GM12878 (cell line): ENCODE measurements around the gene ZNF385C. TPM values are rescaled to one million over a fixed set of nuclear protein-coding genes. Genes with fewer than 3 reads are reported as not detected.

Source experiments
- ATAC-seq: fragments of 200-7000 bp; cut with Tn5 transposase; 3 replicates; pipeline ENCODE4 v1.9.1; 2020; ENCODE audit warnings: mild to moderate bottlenecking, moderate library complexity
- BruUV-seq: library from RNA; stranded (reverse); fragments of 400-500 nt; replicated peaks from 2 replicates; lab custom pipeline; 2021; lab: Mats Ljungman, UMichigan
- CTCF ChIA-PET: fragments of 300-600 bp; sonication (Branson Sonifier 250); formaldehyde crosslinking; extraction: SDS; loops from one replicate; lab custom pipeline; 2021; ENCODE audit warnings: inconsistent platforms; lab: Yijun Ruan, JAX
- POLR2A ChIA-PET: fragments of 350-600 bp; formaldehyde crosslinking; extraction: SDS; loops from one replicate; lab custom pipeline; 2021; ENCODE audit warnings: inconsistent platforms; lab: Charles Lee
- RAD21 ChIA-PET: fragments of 300-600 bp; sonication (Branson Sonifier 250); formaldehyde crosslinking; loops from one replicate; lab custom pipeline; 2023; ENCODE audit warnings: antibody characterized with exemption; ENCODE audit not compliant: unreplicated experiment; lab: Charles Lee
- SMC1A ChIA-PET: fragments of 300-600 bp; sonication (Branson Sonifier 250); formaldehyde crosslinking; loops from one replicate; lab custom pipeline; 2023; ENCODE audit not compliant: unreplicated experiment, uncharacterized antibody; lab: Charles Lee
- DNase-seq: peaks from one replicate; pipeline ENCODE4 v3.0.0-alpha.2; 2011; ENCODE audit warnings: low read depth, low spot score
- FAIRE-seq: peaks from 3 replicates; lab custom pipeline; 2011; peaks lifted over from hg19 to GRCh38; lab: Jason Lieb, UNC
- H2AFZ ChIP-seq: 2 replicates; pipeline ENCODE4 v1.6.0; 2011; ENCODE audit warnings: low read depth, low read length, control low read depth; ENCODE audit not compliant: control insufficient read depth
- H3K27ac ChIP-seq: 2 replicates; pipeline ENCODE4 v1.5.1; 2011; ENCODE audit warnings: control low read depth; ENCODE audit not compliant: control insufficient read depth, insufficient read depth
- H3K27me3 ChIP-seq, 2 experiments: replicated peaks in 1 of 2; 2 replicates each; pipeline versions ENCODE4 v1.6.0 to v1.6.1; 2011; ENCODE audit warnings: low read length in 1 of 2; ENCODE audit not compliant: control insufficient read depth in 2 of 2, insufficient read depth in 2 of 2
- H3K36me3 ChIP-seq, 2 experiments: 2 replicates each; pipeline ENCODE4 v1.5.1; 2011; ENCODE audit warnings: low read length in 1 of 2; ENCODE audit not compliant: control insufficient read depth in 2 of 2, insufficient read depth in 2 of 2
- H3K4me1 ChIP-seq: 2 replicates; pipeline ENCODE4 v1.6.1; 2011; ENCODE audit warnings: mild to moderate bottlenecking, low read length, moderate library complexity, mixed read lengths; ENCODE audit not compliant: control insufficient read depth, insufficient read depth
- H3K4me2 ChIP-seq: 2 replicates; pipeline ENCODE4 v1.6.0; 2011; ENCODE audit warnings: control low read depth; ENCODE audit not compliant: control insufficient read depth, insufficient read depth
- H3K4me3 ChIP-seq: fragments of 200-600 bp; sonication (generic); 2 replicates; pipeline ENCODE4 v1.5.1; 2016
- H3K79me2 ChIP-seq: 2 replicates; pipeline ENCODE4 v1.6.0; 2011; ENCODE audit warnings: low read length; ENCODE audit not compliant: control insufficient read depth, insufficient read depth
- H3K9ac ChIP-seq: 2 replicates; pipeline ENCODE4 v1.8.0; 2011; ENCODE audit warnings: low read length, control low read depth, mixed read lengths; ENCODE audit not compliant: control insufficient read depth, insufficient read depth
- H3K9me3 ChIP-seq: replicated peaks from 3 replicates; pipeline ENCODE4 v1.5.1; 2011; ENCODE audit warnings: mild to moderate bottlenecking, low read length; ENCODE audit not compliant: control insufficient read depth, insufficient read depth
- H4K20me1 ChIP-seq: 2 replicates; pipeline ENCODE4 v1.6.0; 2011; ENCODE audit not compliant: control insufficient read depth, insufficient read depth
- BACH1 ChIP-seq: fragments of 450-650 bp; IDR thresholded peaks from 2 replicates; pipeline ENCODE4 v1.6.1; 2017; ENCODE audit warnings: mild to moderate bottlenecking, borderline replicate concordance
- CBFB ChIP-seq: IDR thresholded peaks from 2 replicates; pipeline ENCODE4 v1.6.1; 2016; ENCODE audit warnings: antibody characterized with exemption, low read depth
- CBX3 ChIP-seq: fragments of 200-600 bp; sonication (generic); IDR thresholded peaks from 2 replicates; pipeline ENCODE4 v1.6.1; 2016; ENCODE audit warnings: low read depth, borderline replicate concordance
- CBX5 ChIP-seq: sonication (generic); IDR thresholded peaks from 2 replicates; pipeline ENCODE4 v1.6.1; 2016; ENCODE audit warnings: low read depth, moderate library complexity, mild to moderate bottlenecking, inconsistent platforms
- CREB1 ChIP-seq: IDR thresholded peaks from 2 replicates; pipeline ENCODE4 v1.6.1; 2012; ENCODE audit warnings: low read depth, mild to moderate bottlenecking, inconsistent platforms
- FOXK2 ChIP-seq: fragments of 450-650 bp; IDR thresholded peaks from 2 replicates; pipeline ENCODE4 v1.6.1; 2017; ENCODE audit warnings: mild to moderate bottlenecking, moderate library complexity
- HDAC6 ChIP-seq: fragments of 200-600 bp; sonication (generic); IDR thresholded peaks from one replicate; pipeline ENCODE4 v1.8.0; 2017; ENCODE audit warnings: antibody characterized with exemption; ENCODE audit not compliant: unreplicated experiment
- HDGF ChIP-seq: fragments of 450-650 bp; IDR thresholded peaks from 2 replicates; pipeline ENCODE4 v1.6.1; 2016; ENCODE audit warnings: antibody characterized with exemption
- HSF1 ChIP-seq: fragments of 150-350 bp; IDR thresholded peaks from 2 replicates; pipeline ENCODE4 v1.6.1; 2014; ENCODE audit warnings: mild to moderate bottlenecking, low read depth, low read length
- MYC ChIP-seq: IDR thresholded peaks from 2 replicates; pipeline ENCODE4 v1.6.1; 2011; ENCODE audit warnings: mild to moderate bottlenecking, low read length, moderate library complexity, inconsistent platforms; ENCODE audit not compliant: insufficient read depth, insufficient replicate concordance, insufficient read length, severe bottlenecking
- POLR2AphosphoS2 ChIP-seq: IDR thresholded peaks from 2 replicates; pipeline ENCODE4 v1.6.1; 2011; ENCODE audit warnings: low read depth, mild to moderate bottlenecking, low read length, improper control_type of control experiment, moderate library complexity
- SIX5 ChIP-seq: IDR thresholded peaks from 2 replicates; pipeline ENCODE4 v1.6.1; 2011; ENCODE audit warnings: mild to moderate bottlenecking, low read depth, low read length, moderate library complexity; ENCODE audit not compliant: severe bottlenecking
- SREBF1 ChIP-seq: IDR thresholded peaks from 2 replicates; pipeline ENCODE4 v1.6.1; 2012; ENCODE audit warnings: mild to moderate bottlenecking, low read length
- TAF1 ChIP-seq: IDR thresholded peaks from 2 replicates; pipeline ENCODE4 v1.6.1; 2011; ENCODE audit warnings: mild to moderate bottlenecking, low read depth, low read length, borderline replicate concordance
- TARDBP ChIP-seq: IDR thresholded peaks from 2 replicates; pipeline ENCODE4 v1.6.1; 2016; ENCODE audit warnings: borderline replicate concordance
- WGBS: methylation state at CpG from one replicate; pipeline ENCODE4 v1.1.6; 2016; ENCODE audit warnings: low lambda C conversion rate; ENCODE audit not compliant: insufficient replicate concordance, insufficient coverage; ENCODE audit errors: missing lambda C conversion rate; 5-methylcytosine and 5-hydroxymethylcytosine counted together
- in situ Hi-C: fragments of 300-500 bp; cut with MboI; formaldehyde crosslinking; loops from 9 replicates; pipeline ENCODE4 v1.14.3; 2018; ENCODE audit warnings: mixed read lengths
- intact Hi-C: fragments of 100-400 bp; cut with micrococcal nuclease; formaldehyde crosslinking; loops from one replicate; pipeline ENCODE4 v1.14.2; 2022; ENCODE audit not compliant: unreplicated experiment
- polyA plus RNA-seq, 11 experiments: library from polyadenylated mRNA; depleted of rRNA in 4 of 11; unstranded in 6 of 11; stranded (reverse) in 5 of 11; fragments of >200 nt; fragmentation: Nextera tagmentation in 4 of 11; fragmentation: Illumina TruSeq in 1 of 11; extraction: Ambion mirVana in 4 of 11; extraction: Trizol in 1 of 11; gene quantifications; 1 replicate in 1 of 11; 2 replicates in 10 of 11; pipeline versions ENCODE4 v1.2.1 to v1.2.3, GENCODE V29; 2011 to 2016; ENCODE audit warnings: inconsistent platforms in 2 of 11, missing spikeins in 2 of 11, low read depth in 1 of 11
- total RNA-seq, 4 experiments: library from RNA; depleted of rRNA in 3 of 4; stranded (reverse); fragments of >200 nt in 3 of 4; fragmentation: Illumina TruSeq in 1 of 4; extraction: Trizol in 1 of 4; gene quantifications; 2 replicates each; pipeline versions ENCODE4 v1.2.1 to v1.2.3, GENCODE V29; 2013 to 2021

The ZNF385C gene
- total and polyA plus RNA-seq, 10 of the 15 experiments (the other 5 are each of a cell fraction or from before 2014, with no cell fraction given), result 0.06 to 0.20 (median 0.07) TPM; not detected in 5

DNA sequence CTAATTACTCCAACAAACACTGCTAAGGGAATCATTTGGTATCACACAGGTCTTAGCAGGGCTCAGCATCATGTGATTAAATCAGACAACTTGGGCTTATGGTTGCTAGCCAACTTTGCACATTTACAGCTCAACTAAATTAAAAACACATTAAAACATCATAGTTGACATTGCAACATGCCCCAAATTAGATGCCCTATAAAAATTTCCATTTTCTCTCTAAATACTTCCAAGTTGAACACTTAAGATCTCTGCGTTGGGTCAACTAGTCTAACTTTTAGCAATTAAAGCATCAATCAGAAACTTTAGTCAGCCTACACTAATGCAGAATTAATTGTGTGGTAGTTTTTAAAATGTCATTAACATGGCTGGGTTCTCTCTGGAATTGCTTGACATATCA lies 93.1 kb downstream of the ZNF385C start:
- Histone ChIP-seq H2AFZ (no peak overlapping the region), H3K36me3 (peaks cover 6 to 35% of the 10 kb centered on the region in 2 experiments), H3K4me3 (no peak overlapping the region), H4K20me1 (no peaks in the 10 kb centered on the region; the same call in 1 of the 2 replicates), H3K4me2 (no peak overlapping the region), H3K79me2 (peaks cover 63% of the 10 kb centered on the region), H3K27me3 (no peaks in the 10 kb centered on the region), H3K9me3 (no peaks in the 10 kb centered on the region), H3K9ac (no peak overlapping the region), H3K4me1 (no peaks in the 10 kb centered on the region), H3K27ac (no peak overlapping the region)
- DNase-seq (no peak), FAIRE-seq (no peak), ATAC-seq (no peak)
- RAD21 ChIA-PET, result no interaction called here
- CTCF ChIA-PET, result interaction anchor here (1.2 to 1.9 kb wide), 4 partner anchors 13 to 113 kb away, joined by 3 to 7 read pairs (median 4); partner anchors contain the start of genes CNP, DNAJC7 and NKIRAS2
- in situ Hi-C loops, result loop anchor here (25.0 kb wide), 1 partner anchor 1207 kb away; the partner anchor contains the start of gene TMEM106A
- POLR2A ChIA-PET, result interaction anchor here (1.4 kb wide), 1 partner anchor 14 kb away, joined by 3 read pairs; no protein-coding TSS in a partner anchor
- BruUV-seq, result TSS peak; percentile 41
- intact Hi-C loops, result no loop called here
- 100% methylated on average over 1 of the region's 1 CpG for WGBS
- SMC1A ChIA-PET, result interaction anchor here (0.9 to 1.0 kb wide), 2 partner anchors 11 to 12 kb away, joined by 3 read pairs; partner anchors contain the start of gene DNAJC7
- TF ChIP-seq HSF1 (no peak), MYC (no peak), POLR2AphosphoS2 (no peak), SIX5 (no peak), TAF1 (no peak), FOXK2 (no peak), CBX3 (no peak), CBFB (no peak), TARDBP (no peak), HDAC6 (no peak), CBX5 (no peak), CREB1 (no peak), SREBF1 (no peak), HDGF (no peak), BACH1 (no peak)
